Kasumi-1 (cell line): ENCODE data around the gene ITGB7.
"Not testable (repeated sequence)": the region's sequence is repeated elsewhere in the genome, so short reads cannot be mapped to it uniquely, and the experiment has no call there.

ENCODE experiments used
- DNase-seq, 2 experiments: peaks; one replicate each; lab custom pipeline; 2025; lab: John Stamatoyannopoulos, UW

Gene ITGB7

GRCh38 chr12:53217051-53217930 lies 10.2 kb upstream of the ITGB7 start:
- peak in 1 of 2 experiments; percentile 20 for DNase-seq

- no peak for DNase-seq
These were observed 8.4 kb upstream of the ITGB7 start for GRCh38 chr12:53215497-53215896.

DNA sequence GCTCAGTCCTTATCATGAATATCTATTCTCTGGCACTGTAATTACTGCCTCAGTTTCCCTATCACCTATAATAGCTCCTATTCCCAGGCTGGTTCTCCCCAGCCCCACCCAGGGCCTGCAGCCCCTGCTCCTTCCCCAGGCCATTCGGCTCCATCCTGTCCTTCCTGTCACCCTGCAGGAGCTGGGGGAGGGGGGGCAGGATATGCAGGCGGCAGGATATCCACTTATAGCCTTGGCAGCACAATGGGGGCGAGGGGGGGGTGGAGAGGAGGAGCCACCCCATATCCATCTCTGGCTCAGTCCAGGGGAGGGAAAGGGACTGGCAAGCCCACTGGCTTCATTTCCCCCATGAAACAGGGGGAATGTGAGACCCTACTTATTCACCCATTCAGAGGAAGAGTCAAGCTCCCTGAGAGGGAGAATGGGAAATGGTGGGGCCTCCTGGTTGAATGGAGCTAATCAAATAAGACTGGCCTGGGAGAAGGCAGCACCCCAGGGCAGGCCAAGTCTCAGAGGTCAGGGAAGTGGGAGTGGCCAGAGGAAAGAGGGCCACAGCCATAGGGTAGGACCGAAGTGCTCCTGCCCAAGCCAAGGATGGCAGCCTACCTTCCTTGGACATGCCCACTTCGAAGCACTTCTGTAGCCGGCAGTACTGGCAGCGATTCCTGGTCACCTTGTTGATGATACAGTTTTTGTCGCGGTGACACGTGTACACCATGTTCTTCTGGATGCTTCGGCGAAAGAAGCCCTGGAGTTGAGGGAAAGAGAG lies 7.8 kb upstream of the ITGB7 start:
- no peak for DNase-seq

DNA sequence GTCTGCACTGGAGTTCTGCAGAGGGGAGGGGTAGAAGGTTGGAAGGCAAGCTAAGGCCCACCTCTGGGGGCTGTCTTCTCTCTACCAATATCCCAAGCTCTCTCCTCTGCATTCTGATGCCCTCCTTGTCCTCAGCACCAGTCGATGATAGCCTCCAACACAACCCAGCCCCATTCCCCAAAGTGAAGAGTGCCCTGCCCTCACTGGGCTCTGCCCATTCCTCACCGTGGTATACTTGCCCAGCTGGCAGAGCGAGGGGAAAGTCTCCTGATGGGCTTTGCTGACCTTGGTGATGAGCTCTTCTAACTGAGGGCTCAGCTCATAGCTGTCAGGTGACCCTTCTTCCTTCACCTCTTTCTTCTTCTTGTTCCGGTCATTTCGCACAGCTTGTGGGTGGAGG lies 7.2 kb upstream of the ITGB7 start:
- DNase-seq, result no peak

GRCh38 chr12:53213348-53213747 lies 6.3 kb upstream of the ITGB7 start:
- DNase-seq, result peak; percentile 78 to 79

GRCh38 chr12:53212931-53213330 lies 5.9 kb upstream of the ITGB7 start:
- DNase-seq, result no peak

GRCh38 chr12:53211476-53212381 lies 4.7 kb upstream of the ITGB7 start:
- DNase-seq, result peak; percentile 39 to 47

GRCh38 chr12:53210843-53211242 lies 3.8 kb upstream of the ITGB7 start:
- DNase-seq, result no peak

DNA sequence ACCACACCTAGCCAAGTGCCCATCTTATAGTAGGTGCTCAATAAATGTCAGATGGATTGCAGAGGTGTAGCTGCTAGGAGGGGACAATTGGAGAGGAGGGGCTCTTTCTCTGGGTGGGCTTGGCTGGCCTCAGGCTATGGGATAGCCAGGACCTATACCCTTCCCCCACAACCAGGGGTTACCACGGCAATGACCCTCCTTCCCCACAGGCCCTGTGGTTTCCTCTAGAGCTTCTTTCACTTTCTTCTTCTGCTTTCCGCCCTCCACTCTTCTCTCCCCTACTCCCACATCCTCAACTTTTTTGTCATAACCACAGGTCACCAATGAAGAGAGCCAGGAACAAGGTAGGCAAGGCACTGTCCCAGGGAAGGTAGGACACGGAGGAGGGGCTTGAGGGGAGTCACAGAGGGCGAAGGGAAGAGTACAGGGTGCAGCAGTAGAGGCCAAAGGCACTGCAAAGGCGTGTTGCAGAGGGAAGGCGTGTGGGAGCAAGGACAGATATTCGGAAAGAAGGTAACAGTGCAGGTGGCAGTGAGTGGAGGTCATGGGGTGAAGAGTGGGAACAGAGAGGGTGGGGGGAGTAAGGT lies 1.9 kb upstream of the ITGB7 start:
- peak; percentile 46 to 65 for DNase-seq

GRCh38 chr12:53208435-53208834 lies 1.4 kb upstream of the ITGB7 start:
- no peak for DNase-seq

GRCh38 chr12:53205747-53206419 lies 1.2 kb downstream of the ITGB7 start:
- DNase-seq, result no peak

DNA sequence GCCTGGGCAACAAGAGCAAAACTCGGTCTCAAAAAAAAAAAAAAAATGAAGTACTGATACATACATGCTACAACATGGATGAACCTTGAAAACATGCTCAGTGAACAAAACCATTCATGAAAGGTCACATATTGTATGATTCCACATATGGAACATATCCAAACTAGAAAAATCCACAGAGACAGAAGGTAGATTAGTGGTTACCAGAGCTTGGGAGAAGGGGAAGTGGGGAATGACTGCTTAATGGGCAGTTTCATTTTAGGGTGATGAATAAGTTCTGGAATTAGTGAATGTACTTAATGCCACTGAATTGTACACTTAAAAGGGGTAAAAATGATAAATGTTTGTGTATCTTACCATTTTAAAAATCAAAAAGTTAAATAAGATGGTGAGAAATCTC lies 2.7 kb downstream of the ITGB7 start:
- DNase-seq, result no peak

DNA sequence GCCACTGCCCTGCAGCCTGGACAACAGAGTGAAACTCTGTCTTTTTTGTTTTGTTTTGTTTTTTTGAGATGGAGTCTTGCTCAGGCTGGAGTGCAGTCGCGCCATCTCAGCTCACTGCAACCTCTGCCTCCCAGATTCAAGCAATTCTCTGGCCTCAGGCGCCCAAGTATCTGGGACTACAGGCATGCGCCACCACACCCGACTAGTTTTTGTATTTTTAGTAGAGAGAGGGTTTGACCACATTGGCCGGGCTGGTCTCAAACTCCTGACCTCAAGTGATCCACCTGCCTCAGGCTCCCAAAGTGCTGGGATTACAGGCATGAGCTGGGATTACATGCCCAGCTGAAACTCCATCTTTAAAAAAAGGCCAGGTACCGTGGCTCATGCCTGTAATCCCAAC lies 4.7 kb downstream of the ITGB7 start:
- DNase-seq, result not testable (repeated sequence)

DNA sequence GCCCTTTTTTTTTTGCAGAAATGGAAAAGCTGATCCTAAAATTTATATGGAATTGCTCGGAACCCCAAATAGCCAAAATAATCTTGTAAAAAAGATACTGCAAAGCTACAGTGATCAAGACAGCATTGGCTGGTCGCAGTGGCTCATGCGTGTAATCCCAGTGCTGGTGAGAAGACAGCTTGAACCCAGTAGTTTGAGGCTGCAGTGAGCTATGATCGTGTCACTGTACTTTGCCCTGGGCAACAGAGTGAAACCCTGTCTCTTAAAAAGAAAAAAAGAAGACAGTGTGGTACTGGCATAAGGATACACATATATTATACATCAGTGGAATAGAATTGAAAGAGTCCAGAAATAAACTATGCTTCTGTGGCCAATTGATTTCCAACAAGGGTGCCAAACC lies 5.4 kb downstream of the ITGB7 start:
- DNase-seq, result no peak

- no peak for DNase-seq
These were observed 5.9 kb downstream of the ITGB7 start for GRCh38 chr12:53201177-53201541.

- peak; percentile 54 to 80 for DNase-seq
These were observed 6.4 kb downstream of the ITGB7 start for GRCh38 chr12:53200458-53201176.

GRCh38 chr12:53200107-53200457 lies 7.0 kb downstream of the ITGB7 start:
- DNase-seq, result no peak

GRCh38 chr12:53199700-53200099 lies 7.4 kb downstream of the ITGB7 start:
- no peak for DNase-seq

DNA sequence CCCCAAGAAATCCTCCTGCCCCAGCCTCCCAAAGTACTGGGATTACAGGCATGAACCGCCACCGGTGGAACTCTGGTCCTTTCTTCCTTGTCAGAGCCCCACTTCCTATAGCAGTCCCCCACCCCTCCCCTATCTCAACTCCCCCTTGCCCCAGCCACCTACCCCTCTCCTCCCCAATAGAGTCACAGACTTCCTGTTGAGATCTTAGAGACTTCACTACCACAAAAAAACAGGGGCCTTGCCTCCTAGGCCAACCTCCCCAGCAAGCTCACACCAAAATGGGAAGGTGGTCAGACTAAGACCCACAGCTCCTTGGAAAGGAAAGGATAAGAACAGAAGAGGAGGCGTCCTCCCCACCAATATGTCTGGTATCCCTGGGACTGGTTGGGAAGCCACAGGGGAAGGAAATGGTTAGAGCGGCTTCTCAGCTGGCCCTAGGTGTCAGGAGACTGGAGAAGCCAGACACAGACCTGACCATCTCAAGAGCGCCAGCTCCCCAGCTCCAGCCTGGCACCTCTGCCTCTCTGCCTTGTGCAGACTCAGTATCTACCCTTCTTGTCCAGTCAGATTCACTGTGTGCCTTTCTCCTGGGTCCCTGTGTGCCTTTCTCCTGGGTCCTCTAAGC lies 8.5 kb downstream of the ITGB7 start:
- peak; percentile 61 to 66 for DNase-seq

DNA sequence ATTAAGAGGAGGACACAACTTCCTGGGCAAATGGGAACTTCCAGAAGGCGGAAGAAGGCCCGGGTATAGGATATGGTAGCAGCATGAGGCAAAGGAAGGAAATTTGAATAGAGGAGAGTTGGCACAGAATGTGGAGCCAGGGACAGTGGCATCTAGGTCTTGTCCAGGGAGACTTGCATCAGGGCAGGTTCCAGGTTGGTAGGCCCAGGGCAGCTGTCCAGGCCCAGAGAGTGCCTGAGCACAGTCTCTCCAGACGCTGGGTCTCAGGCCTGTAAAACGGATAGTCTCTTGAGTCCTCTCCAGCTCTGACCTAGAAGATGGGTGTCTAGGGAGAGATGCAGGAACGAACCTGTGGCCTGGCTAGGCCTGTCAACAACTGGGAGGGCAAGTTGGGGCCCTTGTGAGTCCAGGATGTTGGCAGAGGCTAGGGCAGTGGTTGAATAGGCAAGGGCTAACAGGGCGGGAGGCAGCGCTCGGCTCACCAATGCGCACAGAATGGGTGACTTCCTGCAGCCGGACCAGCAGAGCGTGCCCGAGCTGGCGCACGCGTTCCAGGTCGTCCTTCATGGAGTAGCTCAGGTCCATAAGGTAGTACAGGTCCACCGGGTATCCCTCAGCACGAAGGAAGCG lies 9.9 kb downstream of the ITGB7 start:
- no peak for DNase-seq
